HepG2 (cell line): ENCODE results near the gene SLC13A5.

ENCODE experiments used
- ATAD3A ChIP-seq: sonication (generic); formaldehyde crosslinking; IDR thresholded peaks from 2 replicates; pipeline ENCODE4 v1.4.0; 2020; ENCODE audit warnings: missing genetic modification reagents
- BHLHE40 ChIP-seq: IDR thresholded peaks from 2 replicates; pipeline ENCODE4 v1.6.1; 2011; ENCODE audit warnings: low read length, improper control_type of control experiment
- CBX1 ChIP-seq: IDR thresholded peaks from one replicate; pipeline ENCODE4 v1.6.1; 2016; ENCODE audit warnings: antibody characterized with exemption, low read depth
- CTCF ChIP-seq: sonication (generic); formaldehyde crosslinking; IDR thresholded peaks from 2 replicates; pipeline ENCODE4 v1.5.0; 2020; ENCODE audit warnings: mild to moderate bottlenecking, missing genetic modification reagents, moderate library complexity
- NR1H2 ChIP-seq: sonication (generic); formaldehyde crosslinking; IDR thresholded peaks from 2 replicates; pipeline ENCODE4 v1.8.1; 2022; ENCODE audit warnings: low read depth, missing genetic modification reagents, borderline replicate concordance
- RAD21 ChIP-seq: fragments of 450-650 bp; formaldehyde crosslinking; IDR thresholded peaks from 2 replicates; pipeline ENCODE4 v1.5.0; 2020; ENCODE audit warnings: mild to moderate bottlenecking
- SIX1 ChIP-seq: sonication (generic); formaldehyde crosslinking; IDR thresholded peaks from 2 replicates; pipeline ENCODE4 v1.4.0; 2020; ENCODE audit warnings: missing genetic modification reagents, borderline replicate concordance
- TAF1 ChIP-seq: sonication (generic); formaldehyde crosslinking; IDR thresholded peaks from 2 replicates; pipeline ENCODE4 v1.4.0; 2020; ENCODE audit warnings: missing genetic modification reagents
- YY1 ChIP-seq: IDR thresholded peaks from 2 replicates; pipeline ENCODE4 v1.6.1; 2011; ENCODE audit warnings: low read length, low read depth, moderate library complexity, mild to moderate bottlenecking; ENCODE audit not compliant: insufficient read depth, insufficient replicate concordance
- ZNF121 ChIP-seq: sonication (generic); formaldehyde crosslinking; IDR thresholded peaks from 2 replicates; pipeline ENCODE4 v1.5.0; 2020; ENCODE audit warnings: mild to moderate bottlenecking, missing genetic modification reagents
- ZNF263 ChIP-seq: sonication (generic); formaldehyde crosslinking; IDR thresholded peaks from 2 replicates; pipeline ENCODE4 v1.4.0; 2020; ENCODE audit warnings: missing genetic modification reagents
- TF ChIP-seq, protein P1 (sequence below): sonication (generic); formaldehyde crosslinking; IDR thresholded peaks from 2 replicates; pipeline ENCODE4 v1.4.0; 2020; ENCODE audit warnings: missing genetic modification reagents, borderline replicate concordance

- TF ChIP-seq ZNF121 (CRISPR knock-in tag): no peak
- TF ChIP-seq BHLHE40: no peak
- no peak for TF ChIP-seq CTCF
- TF ChIP-seq NR1H2 (CRISPR knock-in tag): no peak
- no peak for TF ChIP-seq YY1
- TF ChIP-seq, protein P1, sequence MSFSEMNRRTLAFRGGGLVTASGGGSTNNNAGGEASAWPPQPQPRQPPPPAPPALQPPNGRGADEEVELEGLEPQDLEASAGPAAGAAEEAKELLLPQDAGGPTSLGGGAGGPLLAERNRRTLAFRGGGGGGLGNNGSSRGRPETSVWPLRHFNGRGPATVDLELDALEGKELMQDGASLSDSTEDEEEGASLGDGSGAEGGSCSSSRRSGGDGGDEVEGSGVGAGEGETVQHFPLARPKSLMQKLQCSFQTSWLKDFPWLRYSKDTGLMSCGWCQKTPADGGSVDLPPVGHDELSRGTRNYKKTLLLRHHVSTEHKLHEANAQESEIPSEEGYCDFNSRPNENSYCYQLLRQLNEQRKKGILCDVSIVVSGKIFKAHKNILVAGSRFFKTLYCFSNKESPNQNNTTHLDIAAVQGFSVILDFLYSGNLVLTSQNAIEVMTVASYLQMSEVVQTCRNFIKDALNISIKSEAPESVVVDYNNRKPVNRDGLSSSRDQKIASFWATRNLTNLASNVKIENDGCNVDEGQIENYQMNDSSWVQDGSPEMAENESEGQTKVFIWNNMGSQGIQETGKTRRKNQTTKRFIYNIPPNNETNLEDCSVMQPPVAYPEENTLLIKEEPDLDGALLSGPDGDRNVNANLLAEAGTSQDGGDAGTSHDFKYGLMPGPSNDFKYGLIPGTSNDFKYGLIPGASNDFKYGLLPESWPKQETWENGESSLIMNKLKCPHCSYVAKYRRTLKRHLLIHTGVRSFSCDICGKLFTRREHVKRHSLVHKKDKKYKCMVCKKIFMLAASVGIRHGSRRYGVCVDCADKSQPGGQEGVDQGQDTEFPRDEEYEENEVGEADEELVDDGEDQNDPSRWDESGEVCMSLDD (CRISPR knock-in tag): no peak
- TF ChIP-seq TAF1 (CRISPR knock-in tag): no peak
- no peak for TF ChIP-seq CBX1
- no peak for TF ChIP-seq ZNF263
- TF ChIP-seq RAD21 (CRISPR knock-in tag): no peak
- no peak for TF ChIP-seq ATAD3A
- no peak for TF ChIP-seq SIX1 (CRISPR knock-in tag)
Observed at GRCh38 chr17:6642592-6642991, 70.6 kb downstream of the SLC13A5 start.
